ENCODE measurements around the gene SLCO2A1.

SLCO2A1 gene

DNA sequence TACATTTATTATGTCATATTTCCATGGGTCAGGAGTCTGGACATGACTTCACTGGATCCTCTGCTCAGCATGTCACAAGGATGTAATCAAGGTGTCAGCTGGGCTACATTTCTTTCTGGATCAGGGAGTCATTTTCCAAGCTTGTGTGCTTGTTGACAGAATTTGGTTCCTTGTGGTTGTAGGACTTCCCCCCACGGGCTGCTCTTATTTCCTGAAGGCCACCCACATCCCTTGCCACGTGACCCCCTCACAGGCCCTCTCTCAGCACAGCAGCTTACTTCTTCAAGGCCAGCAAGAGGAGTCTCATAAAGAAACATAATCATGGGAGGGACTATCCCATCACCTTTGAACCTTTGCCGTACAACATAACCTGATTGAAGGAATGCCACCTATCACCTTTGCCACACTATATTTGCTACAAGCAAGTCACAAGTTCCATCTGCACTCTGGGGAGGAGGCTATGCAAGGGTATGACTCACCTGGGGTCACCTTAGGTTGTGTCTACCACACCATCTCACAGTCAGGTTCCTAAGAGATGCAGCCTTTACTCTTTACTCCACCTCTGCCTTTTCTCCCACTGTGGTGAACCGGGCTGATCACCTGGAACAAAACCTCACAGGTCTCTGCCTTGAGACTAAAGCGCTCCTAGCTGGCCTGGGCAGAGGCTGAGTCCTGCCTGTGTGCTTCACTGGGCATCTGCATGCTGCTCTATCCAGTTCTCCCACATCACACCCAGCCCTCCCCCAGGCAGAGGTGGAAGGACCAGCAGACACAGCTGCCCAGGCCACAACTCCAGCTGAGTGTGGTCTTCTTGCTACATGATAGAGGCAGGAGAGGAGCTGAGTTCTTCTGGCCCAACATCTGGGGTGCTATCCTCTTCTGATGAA, 147.5 kb downstream of the SLCO2A1 start:
- DNase-seq = no peak

DNA sequence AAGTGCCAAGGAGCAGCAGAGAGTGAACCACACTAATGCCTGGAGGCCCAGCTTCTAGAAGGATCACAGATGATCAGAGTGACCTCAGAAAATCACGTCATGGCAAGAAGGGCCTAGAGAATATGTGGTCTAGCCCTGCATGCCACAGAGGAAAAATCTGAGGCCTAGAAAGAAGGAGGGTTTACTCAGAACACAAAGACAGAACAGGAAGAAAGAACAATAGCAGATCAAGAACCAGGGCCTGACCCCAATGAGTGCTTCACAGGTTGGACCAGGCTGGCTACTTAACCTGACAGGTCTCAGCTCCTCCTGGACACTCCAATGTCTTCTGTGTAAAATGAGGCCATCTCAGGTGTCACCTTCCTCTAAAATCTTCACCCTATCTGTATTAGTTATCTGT, 148.2 kb downstream of the SLCO2A1 start:
- DNase-seq = no peak

DNA sequence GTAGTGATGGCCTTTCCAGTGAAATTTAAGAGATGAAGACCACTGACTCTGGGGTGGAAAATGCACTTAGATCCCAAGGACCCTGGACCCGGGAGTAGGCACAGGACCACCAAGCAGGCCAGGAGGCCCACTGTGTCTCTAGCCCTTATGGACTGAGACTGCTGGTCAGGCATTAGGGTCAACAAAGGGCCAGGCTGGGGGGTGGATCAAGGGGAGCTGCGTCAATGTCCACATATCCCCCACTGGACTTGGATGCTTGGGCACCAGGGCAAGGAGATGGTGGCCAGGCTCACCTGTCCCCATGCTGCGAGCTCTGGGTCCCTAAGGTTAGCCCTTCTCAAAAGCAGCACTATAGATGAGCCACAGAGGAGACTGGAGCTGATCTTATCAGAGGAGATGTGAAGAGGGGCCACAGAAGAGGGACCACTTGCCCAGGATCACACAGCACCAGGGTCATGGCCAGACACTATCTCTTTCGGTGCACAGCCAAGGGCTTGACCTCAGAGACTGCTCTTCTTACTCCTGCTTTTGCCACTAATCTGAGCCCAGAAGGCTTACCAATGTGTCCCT, 148.8 kb downstream of the SLCO2A1 start:
- no peak for DNase-seq

DNA sequence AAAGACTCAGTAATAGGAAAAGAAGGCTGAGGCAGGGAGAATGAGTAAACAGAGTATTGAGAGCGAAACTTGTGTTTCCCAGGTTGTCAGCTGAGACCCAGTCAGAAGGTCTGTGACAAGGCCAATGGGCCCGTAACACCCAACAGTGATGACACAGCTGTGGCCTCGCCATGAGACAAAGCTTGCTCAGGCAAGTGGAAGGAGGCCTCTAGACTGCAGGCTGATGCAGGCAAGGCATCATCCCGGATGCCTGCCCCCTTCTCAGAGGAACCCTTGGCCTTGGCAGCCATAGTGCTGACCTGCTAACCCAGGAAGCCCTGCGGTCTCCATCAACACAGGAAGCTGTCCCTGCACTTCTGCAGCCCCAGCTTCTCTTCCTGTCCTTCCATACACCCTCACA, 149.4 kb downstream of the SLCO2A1 start:
- DNase-seq = no peak

DNA sequence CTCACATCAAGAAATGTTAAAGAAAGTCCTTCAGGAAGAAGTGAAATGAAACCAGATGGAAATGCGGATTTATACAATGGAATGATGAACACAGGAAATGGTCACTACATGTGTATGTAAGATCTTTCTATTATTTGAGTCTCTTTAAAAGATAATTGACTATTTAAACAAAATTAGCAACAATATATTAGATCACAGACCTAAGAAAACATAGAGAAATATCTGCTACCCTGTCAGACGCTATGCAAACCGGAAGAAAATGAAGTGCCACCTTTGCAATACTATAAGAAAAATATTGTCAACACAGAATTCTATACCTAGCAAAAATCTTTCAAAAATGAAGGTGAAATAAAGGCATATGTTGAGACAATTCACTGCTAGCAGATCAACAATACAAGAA, 151.2 kb downstream of the SLCO2A1 start:
- DNase-seq = no peak
